Keratinocyte (primary cell): Measurements from ENCODE around the gene ACOT13. TPM values are rescaled to one million over a fixed set of nuclear protein-coding genes. Genes with fewer than 3 reads are reported as not detected.
"Not testable (repeated sequence)": the region's sequence is repeated elsewhere in the genome, so short reads cannot be mapped to it uniquely, and the experiment has no call there.

Experiments used
- DNase-seq: peaks from one replicate; pipeline ENCODE4 v3.0.0-alpha.2; 2011; ENCODE audit warnings: low read depth, missing footprints, low spot score
- FAIRE-seq: peaks from 2 replicates; lab custom pipeline; 2011; peaks lifted over from hg19 to GRCh38; lab: Jason Lieb, UNC
- H2AFZ ChIP-seq: 2 replicates; pipeline ENCODE4 v1.6.0; 2012; ENCODE audit warnings: low read length, control low read depth, inconsistent platforms; ENCODE audit not compliant: control insufficient read depth
- H3K27ac ChIP-seq: 2 replicates; pipeline ENCODE4 v1.5.1; 2011; ENCODE audit warnings: low read length; ENCODE audit not compliant: control insufficient read depth, insufficient read depth
- H3K27me3 ChIP-seq: 3 replicates; pipeline ENCODE4 v1.6.0; 2011; ENCODE audit warnings: low read length; ENCODE audit not compliant: control insufficient read depth, insufficient read depth; ENCODE audit errors: extremely low read depth
- H3K36me3 ChIP-seq, 2 experiments: 2 replicates in 1 of 2; 3 replicates in 1 of 2; pipeline ENCODE4 v1.5.1; 2011; ENCODE audit warnings: low read length in 2 of 2, mild to moderate bottlenecking in 1 of 2; ENCODE audit not compliant: control insufficient read depth in 2 of 2, insufficient read depth in 2 of 2; ENCODE audit errors: extremely low read depth in 1 of 2
- H3K4me1 ChIP-seq: 3 replicates; pipeline ENCODE4 v1.5.1; 2011; ENCODE audit warnings: low read length; ENCODE audit not compliant: control insufficient read depth, insufficient read depth; ENCODE audit errors: extremely low read depth
- H3K4me2 ChIP-seq: 3 replicates; pipeline ENCODE4 v1.6.0; 2011; ENCODE audit warnings: low read depth, low read length; ENCODE audit not compliant: control insufficient read depth, insufficient read depth; ENCODE audit errors: extremely low read depth
- H3K4me3 ChIP-seq, 3 experiments: fragments of 200-600 bp in 1 of 3; sonication (generic) in 1 of 3; 2 replicates in 2 of 3; 3 replicates in 1 of 3; pipeline ENCODE4 v1.5.1; 2011 to 2016; ENCODE audit warnings: low read length in 3 of 3, mild to moderate bottlenecking in 3 of 3, control low read depth in 2 of 3, inconsistent platforms in 1 of 3, low read depth in 1 of 3, mixed read lengths in 1 of 3, mixed run types in 1 of 3, moderate library complexity in 1 of 3; ENCODE audit not compliant: control insufficient read depth in 2 of 3, insufficient read depth in 2 of 3; ENCODE audit errors: extremely low read depth in 1 of 3
- H3K79me2 ChIP-seq: 2 replicates; pipeline ENCODE4 v1.6.0; 2012; ENCODE audit warnings: low read length; ENCODE audit not compliant: control insufficient read depth, insufficient read depth
- H3K9ac ChIP-seq: 3 replicates; pipeline ENCODE4 v1.6.0; 2011; ENCODE audit warnings: low read length; ENCODE audit not compliant: control insufficient read depth, insufficient read depth; ENCODE audit errors: extremely low read depth
- H3K9me1 ChIP-seq: 3 replicates; pipeline ENCODE4 v1.6.0; 2011; ENCODE audit warnings: low read length; ENCODE audit not compliant: control insufficient read depth, insufficient read depth; ENCODE audit errors: extremely low read depth
- H3K9me3 ChIP-seq: 2 replicates; pipeline ENCODE4 v1.5.1; 2012; ENCODE audit warnings: low read depth, low read length; ENCODE audit not compliant: control insufficient read depth
- H4K20me1 ChIP-seq: 3 replicates; pipeline ENCODE4 v1.6.0; 2011; ENCODE audit warnings: low read length; ENCODE audit not compliant: control insufficient read depth, insufficient read depth; ENCODE audit errors: extremely low read depth
- CTCF ChIP-seq, 3 experiments: IDR thresholded peaks in 1 of 3; conservative IDR thresholded peaks in 1 of 3; optimal IDR thresholded peaks in 1 of 3; 2 replicates in 2 of 3; 3 replicates in 1 of 3; pipeline versions ENCODE3 to v1.5.1; 2011; ENCODE audit warnings: low read length in 3 of 3, mild to moderate bottlenecking in 3 of 3, moderate library complexity in 2 of 3, control low read depth in 1 of 3, inconsistent platforms in 1 of 3; ENCODE audit not compliant: insufficient read depth in 2 of 3; ENCODE audit errors: extremely low read depth in 1 of 3
- EZH2 ChIP-seq: IDR thresholded peaks from one replicate; pipeline ENCODE4 v1.6.1; 2012; ENCODE audit warnings: inconsistent platforms, mild to moderate bottlenecking, low read length, moderate library complexity
- dilution Hi-C: fragments of 300-500 bp; cut with MboI; formaldehyde crosslinking; loops from one replicate; pipeline ENCODE4 v1.7.0; 2020; ENCODE audit warnings: low sequenced_read_pairs; ENCODE audit not compliant: extremely low pct_ligation_motif_present
- polyA plus RNA-seq, 5 experiments: library from polyadenylated mRNA; depleted of rRNA in 3 of 5; stranded (reverse) in 3 of 5; stranded (forward) in 1 of 5; unstranded in 1 of 5; fragments of >200 nt; gene quantifications; 1 replicate in 1 of 5; 2 replicates in 3 of 5; 3 replicates in 1 of 5; pipeline versions ENCODE4 v1.2.1 to v1.2.3, GENCODE V29; 2011 to 2012; ENCODE audit warnings: missing spikeins in 2 of 5, low read depth in 1 of 5, low replicate concordance in 1 of 5

Gene ACOT13
- polyA plus RNA-seq, 1 donor (not counting 4 experiments of a cell fraction or from before 2014, with no cell fraction given), result 57.9 TPM

- no peak for DNase-seq
- no peak overlapping the region for H3K27ac ChIP-seq
- H3K79me2 ChIP-seq, result peaks cover 23% of the 10 kb centered on the region
- dilution Hi-C loops, result no loop called here
- H3K4me1 ChIP-seq, result peaks cover 3% of the 10 kb centered on the region
- no peaks in the 10 kb centered on the region for H4K20me1 ChIP-seq
- no peaks in the 10 kb centered on the region for H3K9me1 ChIP-seq
- FAIRE-seq, result no peak
- TF ChIP-seq EZH2, result no peak
- TF ChIP-seq CTCF (optimal IDR thresholded peaks at IDR 0.05 in 1 of 3, IDR thresholded peaks at IDR 0.05 in 1 of 3, conservative IDR thresholded peaks at IDR 0.05 in 1 of 3; ENCODE audit: extremely low read depth in 1 of 3, insufficient read depth in 2 of 3, low read length in 3 of 3), result no peak
- no peak overlapping the region for H2AFZ ChIP-seq
- H3K9me3 ChIP-seq, result no peaks in the 10 kb centered on the region
- no peaks in the 10 kb centered on the region for H3K27me3 ChIP-seq
- no peak overlapping the region for H3K9ac ChIP-seq
- no peak overlapping the region for H3K4me2 ChIP-seq
- H3K4me3 ChIP-seq, result no peak overlapping the region
- peaks cover 0 to 2% of the 10 kb centered on the region in 2 experiments for H3K36me3 ChIP-seq
Measured at GRCh38 chr6:24723270-24723669, 56.4 kb downstream of the ACOT13 start.

GRCh38 chr6:24730653-24731052 lies 63.8 kb downstream of the ACOT13 start:
- DNase-seq, dilution Hi-C loops, FAIRE-seq: not testable (repeated sequence)

GRCh38 chr6:24731456-24732134 lies 64.7 kb downstream of the ACOT13 start:
- dilution Hi-C loops, H3K27ac ChIP-seq, H3K27me3 ChIP-seq, H3K9me1 ChIP-seq, H3K4me1 ChIP-seq, H3K9ac ChIP-seq, FAIRE-seq, H3K36me3 ChIP-seq, H3K4me3 ChIP-seq, DNase-seq, H3K79me2 ChIP-seq, H3K9me3 ChIP-seq, H4K20me1 ChIP-seq, H2AFZ ChIP-seq, H3K4me2 ChIP-seq: not testable (repeated sequence)

More at GRCh38 chr6:24730653-24731052, 63.8 kb downstream of the ACOT13 start:
- H3K27ac ChIP-seq, H3K4me1 ChIP-seq, H3K79me2 ChIP-seq, H2AFZ ChIP-seq, H3K4me2 ChIP-seq, H3K27me3 ChIP-seq, H3K4me3 ChIP-seq, H3K9me3 ChIP-seq, H3K9me1 ChIP-seq, H4K20me1 ChIP-seq, H3K9ac ChIP-seq, H3K36me3 ChIP-seq: not testable (repeated sequence)
